Mucosa of descending colon (tissue), 3 donors: Measurements from ENCODE around the gene OVOL3. TPM values are rescaled to one million over a fixed set of nuclear protein-coding genes. Genes with fewer than 3 reads are reported as not detected.

Experiments
- ATAC-seq: fragments of 200-7000 bp; cut with Tn5 transposase; one replicate; pipeline ENCODE4 v1.9.1; 2020; ENCODE audit warnings: mild to moderate bottlenecking, moderate library complexity
- DNase-seq, 3 donors: peaks; one replicate each; pipeline ENCODE4 v3.0.0-alpha.2; 2020
- H3K36me3 ChIP-seq: fragments of 200-600 bp; one replicate; pipeline ENCODE4 v1.8.0; 2021; ENCODE audit warnings: low read depth, mild to moderate bottlenecking
- H3K4me1 ChIP-seq: fragments of 200-600 bp; one replicate; pipeline ENCODE4 v1.8.0; 2021; ENCODE audit warnings: low read depth, mild to moderate bottlenecking
- H3K4me3 ChIP-seq: fragments of 200-600 bp; one replicate; pipeline ENCODE4 v1.8.0; 2021; ENCODE audit warnings: mild to moderate bottlenecking
- H3K9me3 ChIP-seq: fragments of 200-600 bp; one replicate; pipeline ENCODE4 v1.8.0; 2021; ENCODE audit warnings: mild to moderate bottlenecking
- intact Hi-C, 2 donors: fragments of 100-400 bp; cut with DNase I in 1 of 2; cut with micrococcal nuclease in 1 of 2; formaldehyde crosslinking; loops; one replicate each; pipeline versions ENCODE4 v1.11.0 to v1.11.1; 2022; cut with DNase I, micrococcal nuclease
- total RNA-seq, 3 donors: library from RNA; stranded (reverse); fragmentation: NEBNext Ultra II Directional in 2 of 3; extraction: Animal tissue kit (Norgen Biotek cat#: 25700) in 2 of 3; gene quantifications; one replicate each; pipeline versions ENCODE4 v1.2.1 to v1.2.4, GENCODE V29; 2021 to 2023
- TF ChIP-seq, protein P1 (sequence below): fragments of 200-600 bp; IDR thresholded peaks from one replicate; pipeline ENCODE4 v1.8.0; 2022; ENCODE audit warnings: antibody characterized with exemption, mild to moderate bottlenecking
- donor health status: DM: no; HTN: no; CAD: no; lungs with moderate emphysema.
- donor health status: DM: no; HTN: no; CAD: no.
- donor health status: DM: no; HTN: yes; CAD: no.

The OVOL3 gene
- total RNA-seq, 3 donors from 2014 or later, result not detected

DNA sequence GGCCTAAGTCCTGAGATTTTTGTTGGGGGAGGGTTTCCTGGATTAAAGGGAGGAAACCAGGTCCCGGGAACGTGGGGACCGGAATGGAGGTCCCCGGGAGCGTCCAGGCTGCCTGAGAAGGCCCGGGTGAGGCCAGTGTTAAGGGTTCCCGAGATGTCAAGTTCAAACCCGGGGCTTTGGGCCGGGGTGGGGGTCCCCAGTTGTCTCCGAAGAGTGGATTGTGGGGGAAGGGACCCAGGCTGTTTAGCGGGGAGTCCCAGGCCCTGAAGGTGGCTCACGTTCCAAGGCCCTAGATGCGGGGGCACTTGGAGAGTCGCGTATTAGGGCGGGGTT is 41.0 kb downstream of the OVOL3 start:
- no peak for ATAC-seq
- H3K4me3 ChIP-seq, result no peak overlapping the region
- TF ChIP-seq, protein P1, sequence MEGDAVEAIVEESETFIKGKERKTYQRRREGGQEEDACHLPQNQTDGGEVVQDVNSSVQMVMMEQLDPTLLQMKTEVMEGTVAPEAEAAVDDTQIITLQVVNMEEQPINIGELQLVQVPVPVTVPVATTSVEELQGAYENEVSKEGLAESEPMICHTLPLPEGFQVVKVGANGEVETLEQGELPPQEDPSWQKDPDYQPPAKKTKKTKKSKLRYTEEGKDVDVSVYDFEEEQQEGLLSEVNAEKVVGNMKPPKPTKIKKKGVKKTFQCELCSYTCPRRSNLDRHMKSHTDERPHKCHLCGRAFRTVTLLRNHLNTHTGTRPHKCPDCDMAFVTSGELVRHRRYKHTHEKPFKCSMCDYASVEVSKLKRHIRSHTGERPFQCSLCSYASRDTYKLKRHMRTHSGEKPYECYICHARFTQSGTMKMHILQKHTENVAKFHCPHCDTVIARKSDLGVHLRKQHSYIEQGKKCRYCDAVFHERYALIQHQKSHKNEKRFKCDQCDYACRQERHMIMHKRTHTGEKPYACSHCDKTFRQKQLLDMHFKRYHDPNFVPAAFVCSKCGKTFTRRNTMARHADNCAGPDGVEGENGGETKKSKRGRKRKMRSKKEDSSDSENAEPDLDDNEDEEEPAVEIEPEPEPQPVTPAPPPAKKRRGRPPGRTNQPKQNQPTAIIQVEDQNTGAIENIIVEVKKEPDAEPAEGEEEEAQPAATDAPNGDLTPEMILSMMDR, result no peak
- H3K9me3 ChIP-seq, result no peaks in the 10 kb centered on the region
- DNase-seq, result no peak
- H3K36me3 ChIP-seq, result no peaks in the 10 kb centered on the region
- H3K4me1 ChIP-seq, result no peaks in the 10 kb centered on the region
- intact Hi-C loops, result no loop called here

DNA sequence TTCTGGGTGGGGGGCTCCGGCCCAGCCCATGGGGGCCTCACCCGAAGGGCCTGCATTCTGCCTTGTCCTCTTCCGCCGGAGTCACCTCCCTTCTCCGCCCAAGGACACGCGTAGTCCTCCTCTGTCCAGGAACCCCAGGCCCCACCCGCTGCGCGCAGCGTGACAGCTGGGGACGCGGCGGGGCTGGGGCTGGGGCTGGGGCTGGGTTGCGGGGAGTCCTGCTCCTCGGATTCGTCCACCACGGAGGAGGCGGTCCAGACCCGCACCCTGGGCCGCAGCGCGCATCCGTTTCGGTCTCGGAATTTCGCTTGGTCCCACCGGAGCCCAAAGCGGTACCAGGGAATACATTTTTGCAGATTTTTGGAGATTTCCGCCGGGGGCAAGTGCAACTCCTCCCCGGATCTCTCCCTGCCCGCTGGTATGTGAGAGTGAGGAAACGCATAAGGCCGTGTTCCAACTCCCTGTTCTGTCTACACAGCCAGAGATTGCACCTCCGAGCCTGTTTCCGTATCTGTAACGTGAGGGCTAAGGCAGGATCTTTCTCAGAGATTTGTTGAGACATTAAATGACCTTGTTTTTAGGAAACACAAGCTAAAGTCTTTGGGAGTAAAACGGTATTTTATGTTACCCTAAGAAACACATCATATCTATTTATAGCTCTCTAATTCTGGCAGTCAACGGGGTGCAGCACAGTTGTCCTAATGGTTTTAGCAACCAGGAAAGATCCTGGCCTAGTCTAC is 41.6 kb downstream of the OVOL3 start, which contains the start of gene COX7A1:
Gene COX7A1, minus strand, starts transcription at position 96 of the 740 bp plus-strand sequence. Its CDS starts 40 bp downstream, at position 56.
- intact Hi-C loops, result no loop called here
- Histone ChIP-seq H3K4me1 (no peaks in the 10 kb centered on the region), H3K36me3 (no peaks in the 10 kb centered on the region), H3K9me3 (no peaks in the 10 kb centered on the region), H3K4me3 (no peak within 1 kb of the TSS)
- DNase-seq (peak in 1 of 3 donors; percentile 46), ATAC-seq (peak; percentile 54)
- TF ChIP-seq, protein P1, result no peak

DNA sequence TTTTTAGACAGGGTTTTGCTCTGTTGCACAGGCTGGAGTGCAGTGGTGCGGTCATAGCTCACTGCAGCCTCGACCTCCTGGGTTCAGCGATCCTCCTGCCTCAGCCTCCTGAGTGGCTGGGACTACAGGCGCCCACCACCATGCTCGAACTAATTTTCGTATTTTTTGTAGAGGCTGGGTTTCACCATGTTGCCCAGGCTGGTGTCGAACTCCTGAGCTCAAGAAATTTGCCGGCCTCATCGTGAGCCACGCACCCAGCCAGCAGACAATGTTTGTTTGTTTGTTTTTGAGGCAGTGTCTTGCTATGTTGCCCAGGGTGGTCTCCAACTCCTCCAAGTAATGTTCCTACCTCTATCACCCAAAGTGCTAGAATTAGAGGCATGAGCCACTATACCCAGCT is 42.2 kb downstream of the OVOL3 start:
- Histone ChIP-seq H3K36me3 (no peaks in the 10 kb centered on the region), H3K4me1 (no peaks in the 10 kb centered on the region), H3K4me3 (no peak overlapping the region), H3K9me3 (no peaks in the 10 kb centered on the region)
- TF ChIP-seq, protein P1, result no peak
- no peak for ATAC-seq
- DNase-seq, result no peak
- intact Hi-C loops, result no loop called here

DNA sequence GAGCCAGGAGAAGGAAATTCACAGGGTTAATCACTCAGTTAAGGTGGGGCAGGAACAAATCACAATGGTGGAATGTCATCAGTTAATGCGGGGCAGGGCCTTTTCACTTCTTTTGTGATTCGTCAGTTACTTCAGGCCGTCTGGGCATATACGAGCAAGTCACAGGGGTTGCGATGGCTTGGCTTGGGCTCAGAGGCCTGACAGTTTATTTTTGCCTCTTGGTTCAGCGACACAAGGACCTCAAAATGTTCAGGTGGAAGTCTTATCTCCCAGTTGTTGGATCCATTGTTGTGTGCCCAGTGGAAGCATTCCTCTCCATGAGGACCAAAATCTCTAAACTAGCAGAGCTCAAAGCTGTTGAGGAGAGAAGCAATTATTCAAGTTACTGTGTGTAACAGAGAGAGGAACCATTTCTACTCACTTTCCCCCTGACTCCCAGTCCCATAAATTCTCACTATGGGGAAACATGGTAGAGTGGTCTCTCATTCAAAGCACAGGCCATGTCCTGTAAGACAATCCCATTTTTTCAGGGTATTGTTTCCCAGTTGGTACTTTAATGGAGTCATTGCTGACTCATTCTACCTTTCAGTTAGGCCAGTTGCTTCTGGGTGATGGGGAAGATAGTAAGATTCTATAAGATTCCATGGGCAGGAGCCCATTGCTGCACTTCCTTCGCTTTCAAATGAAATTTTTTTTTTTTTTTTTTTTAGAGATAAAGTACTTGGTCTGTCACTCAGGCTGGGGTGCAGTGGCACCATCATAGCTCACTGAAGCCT is 50.1 kb downstream of the OVOL3 start:
- Histone ChIP-seq H3K4me3 (no peak overlapping the region), H3K4me1 (no peaks in the 10 kb centered on the region), H3K9me3 (no peaks in the 10 kb centered on the region), H3K36me3 (no peaks in the 10 kb centered on the region)
- intact Hi-C loops, result no loop called here
- no peak for DNase-seq
- ATAC-seq, result no peak
- TF ChIP-seq, protein P1, result no peak

Other genes starting within 250 kb of the OVOL3 start
- 10 to 100 TPM in 1 of 3 donors, 1 to 10 TPM in 2; 1.6 to 13.2 (median 1.9) TPM for gene APLP1, start 242.6 kb upstream of the OVOL3 start, total RNA-seq
- gene NFKBID, start 210.6 kb upstream of the OVOL3 start, total RNA-seq, result 10 to 100 TPM in 2 of 3 donors, 1 to 10 TPM in 1; 8.7 to 16.6 (median 12.3) TPM
- gene HCST, start 208.6 kb upstream of the OVOL3 start, total RNA-seq, result 1 to 10 TPM; 4.6 to 8.2 (median 7.9) TPM
- gene TYROBP, start 202.8 kb upstream of the OVOL3 start, total RNA-seq, result 10 to 100 TPM; 15.7 to 50.2 (median 45.0) TPM
- gene LRFN3, start 174.8 kb upstream of the OVOL3 start, total RNA-seq, result 10 to 100 TPM; 10.5 to 14.0 (median 10.5) TPM
- gene SDHAF1, start 116.0 kb upstream of the OVOL3 start, total RNA-seq, result 10 to 100 TPM; 18.1 to 22.0 (median 19.1) TPM
- 1 to 10 TPM; 3.5 to 7.9 (median 6.9) TPM for gene SYNE4, start 102.3 kb upstream of the OVOL3 start, total RNA-seq
- gene ALKBH6, start 96.9 kb upstream of the OVOL3 start, total RNA-seq, result 10 to 100 TPM; 20.2 to 24.1 (median 22.0) TPM
- gene CLIP3, start 78.3 kb upstream of the OVOL3 start, total RNA-seq, result 10 to 100 TPM in 1 of 3 donors, 1 to 10 TPM in 2; 4.6 to 68.9 (median 8.1) TPM
- 10 to 100 TPM in 1 of 3 donors, 1 to 10 TPM in 2; 3.7 to 10.1 (median 4.4) TPM for gene THAP8, start 56.9 kb upstream of the OVOL3 start, total RNA-seq
- gene WDR62, start 56.2 kb upstream of the OVOL3 start, total RNA-seq, result 1 to 10 TPM; 1.6 to 4.1 (median 1.9) TPM
- gene POLR2I, start 3.7 kb downstream of the OVOL3 start, total RNA-seq, result 10 to 100 TPM; 42.7 to 66.4 (median 47.4) TPM
- gene TBCB, start 4.3 kb downstream of the OVOL3 start, total RNA-seq, result 100 to 1,000 TPM in 1 of 3 donors, 10 to 100 TPM in 2; 81.9 to 106 (median 90.8) TPM
- 100 to 1,000 TPM; 501 to 878 (median 756) TPM for gene CAPNS1, start 28.9 kb downstream of the OVOL3 start, total RNA-seq
- gene COX7A1, start 41.3 kb downstream of the OVOL3 start, total RNA-seq, result 100 to 1,000 TPM in 1 of 3 donors, 10 to 100 TPM in 1, 1 to 10 TPM in 1; 6.0 to 115 (median 11.3) TPM
- 1 to 10 TPM; 2.9 to 7.8 (median 3.1) TPM for gene ZNF565, start 103.5 kb downstream of the OVOL3 start, total RNA-seq
- gene ZNF146, start 104.0 kb downstream of the OVOL3 start, total RNA-seq, result 10 to 100 TPM; 32.8 to 45.9 (median 40.7) TPM